ENCODE data around the gene GPN2. TPM values are rescaled to one million over a fixed set of nuclear protein-coding genes. Genes with fewer than 3 reads are reported as not detected.
A peak's percentile ranks its signal among the peaks of the same experiment; 100 is the strongest.
"Not testable (repeated sequence)": the region's sequence is repeated elsewhere in the genome, so short reads cannot be mapped to it uniquely, and the experiment has no call there.

Gene GPN2
- polyA plus RNA-seq, 3 donors: 26.4 to 27.4 (median 27.0) TPM

DNA sequence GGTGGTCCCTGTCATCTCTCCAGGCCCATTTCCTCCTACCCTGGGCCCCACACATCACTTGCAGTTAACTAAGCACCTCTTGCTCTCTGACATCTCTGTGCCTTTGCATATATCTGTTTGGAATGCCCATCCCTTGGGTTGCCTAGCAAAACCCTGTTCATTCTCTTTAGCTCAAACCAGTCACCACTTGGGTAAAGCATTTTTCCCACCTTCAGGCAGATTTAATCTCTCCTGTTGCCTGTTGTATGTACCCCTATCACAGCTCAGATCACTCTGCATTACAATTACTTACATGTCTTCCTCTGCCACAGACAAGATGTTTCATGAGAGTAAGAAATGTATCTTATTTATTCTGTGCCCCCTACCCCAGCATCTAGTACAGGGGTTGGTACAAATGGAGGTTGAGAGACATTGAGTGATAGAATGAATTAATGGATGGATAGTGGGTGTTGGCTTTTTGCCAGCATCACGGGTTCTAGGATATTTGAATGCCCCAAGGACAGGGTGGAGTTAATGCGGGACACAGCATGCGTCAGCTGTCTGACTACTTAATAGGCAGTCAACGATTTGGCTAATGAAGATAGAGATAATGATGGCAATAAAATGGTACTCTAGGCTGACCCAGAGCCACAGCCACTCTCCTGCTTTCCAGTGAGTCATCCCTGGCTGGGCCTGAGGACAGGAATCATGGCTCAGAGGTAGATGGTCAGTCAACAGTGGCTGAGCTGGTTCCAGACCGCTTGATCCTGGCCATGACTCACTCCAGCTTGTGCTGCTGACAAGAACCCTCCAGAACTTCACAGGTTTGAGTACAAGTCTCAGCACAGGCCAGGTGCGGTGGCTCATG lies 17.2 kb upstream of the GPN2 start:
- DNase-seq (ENCODE audit: low read depth in 3 of 3, low spot score in 2 of 3): no peak

DNA sequence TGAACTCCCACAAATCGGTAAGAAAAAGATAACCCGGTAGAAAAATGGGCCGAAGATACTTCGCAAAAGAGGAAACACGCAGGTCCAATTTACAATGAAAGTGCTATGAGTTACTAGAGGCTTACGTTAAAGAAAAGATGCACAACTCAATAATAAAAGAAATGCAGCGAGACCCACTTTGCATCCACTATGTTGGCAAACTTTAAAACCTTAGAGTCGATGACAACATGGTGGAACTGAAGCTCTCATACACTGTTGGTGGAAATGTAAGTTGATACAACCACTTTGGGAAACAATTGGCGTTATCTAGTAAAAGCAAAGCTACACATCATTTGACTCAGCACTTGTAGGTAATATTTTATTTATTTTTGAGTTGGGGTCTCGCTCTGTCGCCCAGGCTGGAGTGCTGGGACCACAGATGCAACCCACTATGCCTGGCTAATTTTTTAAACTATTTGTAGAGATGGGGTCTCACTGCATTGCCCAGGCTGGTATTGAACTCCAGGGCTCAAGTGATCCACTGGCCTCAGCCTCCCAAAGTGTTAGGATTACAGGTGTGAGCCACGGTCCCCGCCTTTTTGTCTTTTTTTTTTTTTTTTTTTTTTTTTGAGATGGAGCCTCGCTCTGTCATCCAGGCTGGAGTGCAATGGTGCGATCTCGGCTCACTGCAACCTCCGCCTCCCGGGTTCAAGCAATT lies 10.9 kb upstream of the GPN2 start:
- no peak for DNase-seq (ENCODE audit: low read depth in 3 of 3, low spot score in 2 of 3)

DNA sequence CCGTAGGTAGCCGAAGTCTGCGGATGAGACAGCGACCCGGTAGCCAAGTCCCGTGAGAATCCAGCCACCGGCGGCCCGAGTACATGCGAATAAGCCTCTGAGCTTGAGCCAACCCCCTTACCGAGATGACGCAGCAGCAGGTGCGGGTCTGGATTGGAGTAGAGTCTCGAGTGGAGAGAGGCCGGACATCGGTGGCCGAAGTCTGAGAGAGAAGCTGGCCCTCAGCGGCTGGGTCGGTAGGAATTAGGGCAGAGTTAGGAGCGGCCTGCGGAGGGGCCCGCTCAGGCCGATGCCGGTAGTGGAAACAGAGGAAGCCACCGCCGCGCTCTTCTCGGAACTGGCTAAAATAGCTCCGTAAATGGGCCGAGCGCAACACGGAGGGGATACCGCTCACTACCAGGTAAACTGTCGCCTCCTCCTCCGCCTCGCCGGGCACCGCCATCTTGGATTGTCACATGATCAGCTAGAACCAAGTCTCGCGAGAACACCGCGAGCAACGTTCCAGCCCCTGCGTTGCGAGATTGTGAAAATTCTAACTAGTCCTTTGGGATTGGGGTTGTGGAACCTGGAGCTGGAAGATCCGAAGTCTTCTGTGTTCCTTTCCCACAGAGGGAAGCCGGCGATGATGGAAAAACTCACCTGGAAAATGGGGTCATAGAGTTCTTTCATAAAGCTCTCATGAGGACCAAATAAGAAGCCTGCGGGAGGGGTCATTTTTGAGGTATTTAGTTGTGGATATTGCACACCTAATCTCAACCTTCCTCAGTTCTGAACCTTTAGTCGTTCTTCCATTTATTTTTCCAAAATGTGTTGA lies 10.1 kb upstream of the GPN2 start, which contains the start of gene GPATCH3:
Gene GPATCH3, minus strand, starts transcription at position 467 of the 814 bp plus-strand sequence. Its CDS starts 25 bp downstream, at position 442.
- DNase-seq (ENCODE audit: low read depth in 3 of 3, low spot score in 2 of 3): peak; percentile 84 to 92 (median 89)

DNA sequence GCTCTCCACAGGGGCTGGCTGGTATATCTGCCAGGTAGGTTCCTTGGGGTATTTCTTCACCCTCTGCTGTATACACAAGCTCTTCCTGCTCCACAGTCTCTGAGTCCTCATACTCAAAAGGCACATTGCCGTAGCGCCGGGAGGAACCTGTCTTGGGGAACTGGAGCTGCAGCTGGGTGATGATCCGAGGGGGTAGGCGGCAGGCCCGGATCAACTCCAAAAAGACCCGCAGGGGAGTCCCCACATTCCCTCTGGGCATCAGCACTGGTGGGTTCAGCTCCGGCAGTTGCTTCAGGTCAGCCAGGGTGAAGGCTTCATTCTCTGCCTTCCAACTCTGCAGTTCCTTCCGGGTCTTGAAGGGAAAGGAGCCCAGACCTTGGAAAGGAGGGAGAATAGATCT lies 7.3 kb upstream of the GPN2 start:
- DNase-seq (ENCODE audit: low read depth in 3 of 3, low spot score in 2 of 3): no peak

DNA sequence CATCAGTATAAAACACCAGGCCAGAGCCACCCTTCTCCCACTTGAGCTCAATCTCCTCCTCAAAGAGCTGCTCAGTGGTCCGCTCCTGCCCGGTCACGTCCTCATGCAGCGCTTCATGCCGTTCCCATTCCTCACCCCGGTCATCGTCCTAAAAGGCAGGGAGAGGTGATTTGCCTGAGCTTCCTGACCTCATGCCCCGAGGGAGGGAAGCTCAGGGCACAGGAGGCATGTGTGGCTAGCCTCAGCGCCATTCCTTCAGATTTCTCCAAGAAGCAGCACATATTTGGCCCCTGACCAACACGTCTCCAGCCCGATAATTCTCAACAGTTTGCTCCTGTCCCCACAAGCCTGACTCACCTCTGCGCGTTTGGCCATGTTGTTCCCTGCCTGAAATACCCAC lies 4.2 kb upstream of the GPN2 start:
- no peak for DNase-seq (ENCODE audit: low read depth in 3 of 3, low spot score in 2 of 3)

DNA sequence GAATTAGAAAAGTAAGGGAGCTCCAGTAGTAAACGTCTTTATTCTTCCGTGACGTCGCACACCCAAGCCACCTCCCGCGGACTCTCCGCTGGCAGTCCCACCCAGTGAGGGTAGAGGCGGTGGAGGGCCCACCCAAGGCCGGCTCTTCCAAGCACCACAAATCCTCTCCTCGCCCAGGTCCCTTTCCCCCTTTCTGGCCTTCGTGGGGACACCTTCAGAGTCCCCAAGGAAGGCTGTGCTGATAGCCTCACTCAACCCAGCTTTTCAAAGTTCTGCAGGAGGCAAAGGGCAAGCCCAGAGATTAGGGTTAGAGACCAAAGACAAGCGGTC lies 349 bp upstream of the GPN2 start:
- no peak for DNase-seq (ENCODE audit: low read depth in 3 of 3, low spot score in 2 of 3)

DNA sequence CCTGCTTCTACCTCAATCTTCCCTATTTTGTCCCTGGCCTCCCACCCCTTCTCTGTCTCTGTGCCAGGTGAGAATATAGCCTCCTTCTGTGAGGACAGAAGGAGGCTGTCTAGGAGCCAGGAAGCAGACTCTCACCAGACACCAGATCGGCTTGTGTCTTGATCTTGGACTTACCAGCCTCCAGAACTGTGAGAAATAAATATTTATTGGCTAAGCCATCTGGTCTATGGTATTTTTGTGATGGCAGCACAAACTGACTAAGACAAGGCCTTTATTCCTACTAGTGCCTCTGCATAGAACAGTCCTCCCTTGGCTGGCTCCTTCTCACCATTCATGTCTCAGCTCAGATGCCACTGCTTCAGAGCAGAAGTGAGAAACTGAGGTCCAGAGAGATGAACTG lies 1.9 kb downstream of the GPN2 start:
- DNase-seq (ENCODE audit: low read depth in 3 of 3, low spot score in 2 of 3): no peak

DNA sequence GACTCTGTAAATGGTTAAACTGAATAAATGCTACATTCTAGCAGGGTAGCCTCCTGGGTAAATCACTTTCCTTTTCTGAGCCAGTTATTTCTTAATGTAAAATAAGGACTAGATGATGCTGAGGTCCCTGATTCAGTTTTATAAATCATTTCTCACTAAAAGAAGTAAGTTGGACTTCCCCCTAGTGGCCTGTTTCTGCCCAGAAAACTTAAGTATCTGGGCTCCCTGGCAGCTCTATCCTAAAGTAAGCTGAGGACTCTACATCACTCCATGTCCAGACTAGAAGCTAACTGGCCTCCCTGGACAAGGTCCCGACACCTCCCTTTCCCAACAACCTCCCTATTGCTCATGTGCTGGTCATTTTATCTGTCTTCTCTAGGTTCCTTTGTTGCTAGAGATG lies 3.0 kb downstream of the GPN2 start:
- no peak for DNase-seq (ENCODE audit: low read depth in 3 of 3, low spot score in 2 of 3)

DNA sequence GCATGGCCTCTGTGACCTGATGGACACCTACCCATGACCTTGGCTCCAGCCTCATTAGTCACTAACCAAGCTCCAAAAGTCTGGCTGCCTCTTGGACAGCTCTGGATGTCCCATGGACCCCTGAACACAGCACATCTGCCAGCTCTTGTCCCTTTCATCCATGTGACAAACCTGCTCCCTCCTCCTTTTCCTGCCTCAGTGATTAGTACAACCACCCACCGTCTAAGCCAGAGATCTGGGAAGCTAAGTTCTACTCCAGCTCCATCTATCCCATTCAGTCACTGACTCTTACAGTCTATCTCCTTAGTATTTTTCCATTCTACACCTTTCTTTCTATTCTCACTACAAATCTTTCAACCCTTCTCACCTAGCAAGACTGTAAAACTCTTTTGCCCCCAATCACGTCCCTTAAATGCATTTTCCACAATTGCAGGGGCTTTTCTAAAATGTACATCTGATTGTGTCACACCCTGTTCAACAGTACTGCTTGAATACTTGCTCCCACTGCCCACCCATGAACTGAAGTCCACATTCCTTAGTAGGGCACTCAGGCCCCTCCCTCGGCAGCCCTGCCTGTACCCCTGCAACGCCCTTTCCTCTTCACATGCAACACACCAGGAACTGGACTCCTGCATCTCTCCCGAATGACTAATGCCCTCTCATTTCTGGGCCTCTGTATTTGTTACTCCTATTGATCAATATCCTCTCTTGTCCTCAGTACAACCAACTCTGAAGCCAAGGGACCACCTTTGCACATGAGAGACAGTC lies 7.2 kb downstream of the GPN2 start:
- no peak for DNase-seq (ENCODE audit: low read depth in 3 of 3, low spot score in 2 of 3)

DNA sequence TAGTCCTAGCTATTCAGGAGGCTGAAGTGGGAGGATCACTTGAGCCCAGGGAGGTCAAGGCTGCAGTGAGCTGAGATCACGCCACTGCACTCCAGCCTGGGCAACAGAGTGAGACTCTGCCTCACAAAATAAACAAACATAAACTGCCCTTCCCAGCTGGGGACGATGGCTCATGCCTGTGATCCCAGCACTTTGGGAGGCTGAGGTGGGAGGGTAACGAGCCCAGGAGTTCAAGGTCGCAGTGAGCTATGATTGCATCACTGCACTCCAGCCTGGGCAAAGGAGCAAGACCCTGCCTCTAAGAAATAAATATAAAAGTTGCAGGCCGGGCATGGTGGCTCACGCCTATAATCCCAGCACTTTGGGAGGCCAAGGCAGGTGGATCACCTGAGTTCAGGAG lies 8.5 kb downstream of the GPN2 start:
- DNase-seq (ENCODE audit: low read depth in 3 of 3, low spot score in 2 of 3): not testable (repeated sequence)

DNA sequence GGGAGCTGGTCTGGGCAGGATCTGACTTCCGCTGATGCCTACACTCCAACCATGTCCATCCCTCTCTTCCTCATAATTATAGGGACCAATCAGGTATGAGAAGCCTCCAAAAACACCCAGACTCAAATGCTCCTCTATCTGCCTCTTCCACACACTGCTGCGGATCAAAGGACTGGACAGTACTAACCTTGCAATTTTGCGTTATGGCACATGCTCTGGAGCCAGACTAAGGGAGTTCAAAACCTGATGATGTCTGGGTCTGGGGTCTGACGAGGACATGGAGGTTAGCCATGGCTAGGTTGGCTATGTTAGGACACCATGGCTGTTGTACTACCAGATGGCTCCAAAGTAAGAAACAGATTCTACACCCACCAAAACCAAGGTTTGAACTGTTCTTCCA lies 10.3 kb downstream of the GPN2 start:
- DNase-seq (ENCODE audit: low read depth in 3 of 3, low spot score in 2 of 3): no peak

DNA sequence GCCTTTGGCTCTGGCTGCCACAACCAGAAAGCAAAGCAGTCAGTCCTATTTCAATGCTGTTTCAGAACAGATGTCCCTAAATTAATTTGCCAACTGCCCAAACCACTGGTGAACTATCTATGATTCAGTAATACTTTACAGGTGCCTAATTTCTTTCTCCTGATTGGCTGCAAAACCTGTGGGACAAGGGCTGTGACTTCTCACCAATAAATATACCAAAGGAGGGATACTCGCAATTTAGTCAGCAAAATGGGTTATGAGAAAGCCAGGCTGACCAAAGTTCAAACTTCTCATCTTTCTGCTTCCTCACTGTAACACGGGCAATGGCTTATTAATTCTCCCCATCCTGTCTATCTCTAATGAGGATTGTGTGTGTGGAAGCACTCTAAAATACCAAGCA lies 12.8 kb downstream of the GPN2 start:
- DNase-seq (ENCODE audit: low read depth in 3 of 3, low spot score in 2 of 3): no peak

DNA sequence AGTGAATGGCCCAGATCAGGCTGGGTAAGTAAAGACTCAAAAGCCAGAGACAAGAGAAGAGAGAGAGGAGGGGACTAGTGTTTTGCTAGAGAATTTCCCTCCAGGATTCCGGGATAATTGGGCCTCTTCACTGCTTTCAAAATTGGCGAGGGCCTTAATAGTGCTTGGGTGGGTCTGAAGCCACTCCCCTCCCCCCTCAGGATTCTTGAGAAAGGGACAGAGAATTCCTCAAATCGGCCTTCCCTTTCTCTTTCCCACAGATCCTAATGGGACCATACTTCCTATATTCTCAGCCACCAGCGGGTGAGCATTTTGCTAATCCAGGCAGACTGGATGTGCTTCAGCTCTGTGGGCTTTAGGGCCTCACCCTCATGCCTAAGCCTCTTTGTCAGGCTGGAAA lies 15.2 kb downstream of the GPN2 start:
- DNase-seq (ENCODE audit: low read depth in 3 of 3, low spot score in 2 of 3): no peak

DNA sequence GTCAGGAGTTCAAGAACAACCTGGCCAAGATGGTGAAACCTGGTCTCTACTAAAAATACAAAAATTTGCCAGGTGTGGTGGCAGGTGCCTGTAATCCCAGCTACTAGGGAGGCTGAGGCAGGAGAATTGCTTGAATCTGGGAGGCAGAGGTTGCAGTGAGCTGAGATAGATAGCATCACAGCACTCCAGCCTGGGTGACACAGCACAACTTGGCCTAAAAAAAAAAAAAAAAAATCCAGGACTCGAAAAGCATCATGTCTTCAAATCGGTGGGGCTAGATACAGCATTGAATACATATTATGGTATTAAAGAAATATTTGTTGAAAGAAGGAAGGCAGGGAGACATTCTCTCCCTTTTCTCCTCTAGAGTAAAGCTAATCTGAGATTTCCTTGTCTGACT lies 17.0 kb downstream of the GPN2 start:
- DNase-seq (ENCODE audit: low read depth in 3 of 3, low spot score in 2 of 3): not testable (repeated sequence)

DNA sequence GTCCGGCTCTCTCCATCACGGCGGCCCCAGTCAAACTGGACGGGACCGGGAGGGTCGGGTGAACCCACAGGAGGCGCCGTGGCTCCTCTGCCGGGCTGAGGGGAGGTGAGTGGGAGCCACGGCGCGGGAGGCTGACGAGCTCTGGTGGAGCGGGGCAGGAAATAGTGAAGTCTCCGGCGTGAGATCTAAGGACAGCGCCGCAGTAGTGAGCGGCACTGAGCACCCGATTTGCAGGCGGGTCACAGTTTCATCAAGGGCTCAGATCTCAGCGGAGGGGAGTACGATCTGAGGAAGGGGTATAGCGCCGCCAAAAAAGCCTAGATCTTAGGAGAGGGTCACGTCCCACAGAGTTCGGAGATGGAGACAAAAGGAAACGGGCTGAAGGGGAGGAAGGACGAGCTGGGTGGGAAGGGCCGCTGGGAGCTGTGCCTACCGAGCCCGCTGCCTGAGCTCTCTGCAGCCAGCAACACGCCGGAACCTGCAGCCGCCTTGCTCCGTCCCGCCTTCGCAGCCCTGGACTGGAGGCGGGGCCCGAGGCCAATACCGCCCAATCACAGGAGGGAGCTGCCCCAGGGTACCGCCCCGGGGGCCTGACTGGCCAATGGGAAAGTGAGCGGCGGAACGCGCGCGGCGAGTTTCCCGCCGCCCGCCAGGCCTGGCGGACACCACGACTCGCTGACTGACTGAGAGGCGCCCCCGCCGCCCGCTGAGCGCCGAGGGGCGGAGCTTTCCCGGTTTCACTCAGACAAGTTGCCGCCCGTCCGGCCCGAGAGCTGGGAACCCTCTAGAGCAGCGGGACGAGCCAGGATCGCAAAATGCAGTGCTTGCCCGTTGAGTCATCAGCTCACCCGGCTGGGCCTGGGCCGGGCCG lies 25.2 kb downstream of the GPN2 start:
- DNase-seq (ENCODE audit: low read depth in 3 of 3, low spot score in 2 of 3): peak; percentile 85 to 94 (median 88)

DNA sequence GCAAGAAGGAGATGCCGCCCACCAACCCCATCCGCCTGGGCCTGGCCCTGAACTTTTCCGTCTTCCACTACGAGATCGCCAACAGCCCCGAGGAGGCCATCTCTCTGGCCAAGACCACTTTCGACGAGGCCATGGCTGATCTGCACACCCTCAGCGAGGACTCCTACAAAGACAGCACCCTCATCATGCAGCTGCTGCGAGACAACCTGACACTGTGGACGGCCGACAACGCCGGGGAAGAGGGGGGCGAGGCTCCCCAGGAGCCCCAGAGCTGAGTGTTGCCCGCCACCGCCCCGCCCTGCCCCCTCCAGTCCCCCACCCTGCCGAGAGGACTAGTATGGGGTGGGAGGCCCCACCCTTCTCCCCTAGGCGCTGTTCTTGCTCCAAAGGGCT lies 26.4 kb downstream of the GPN2 start:
- DNase-seq (ENCODE audit: low read depth in 3 of 3, low spot score in 2 of 3): no peak

DNA sequence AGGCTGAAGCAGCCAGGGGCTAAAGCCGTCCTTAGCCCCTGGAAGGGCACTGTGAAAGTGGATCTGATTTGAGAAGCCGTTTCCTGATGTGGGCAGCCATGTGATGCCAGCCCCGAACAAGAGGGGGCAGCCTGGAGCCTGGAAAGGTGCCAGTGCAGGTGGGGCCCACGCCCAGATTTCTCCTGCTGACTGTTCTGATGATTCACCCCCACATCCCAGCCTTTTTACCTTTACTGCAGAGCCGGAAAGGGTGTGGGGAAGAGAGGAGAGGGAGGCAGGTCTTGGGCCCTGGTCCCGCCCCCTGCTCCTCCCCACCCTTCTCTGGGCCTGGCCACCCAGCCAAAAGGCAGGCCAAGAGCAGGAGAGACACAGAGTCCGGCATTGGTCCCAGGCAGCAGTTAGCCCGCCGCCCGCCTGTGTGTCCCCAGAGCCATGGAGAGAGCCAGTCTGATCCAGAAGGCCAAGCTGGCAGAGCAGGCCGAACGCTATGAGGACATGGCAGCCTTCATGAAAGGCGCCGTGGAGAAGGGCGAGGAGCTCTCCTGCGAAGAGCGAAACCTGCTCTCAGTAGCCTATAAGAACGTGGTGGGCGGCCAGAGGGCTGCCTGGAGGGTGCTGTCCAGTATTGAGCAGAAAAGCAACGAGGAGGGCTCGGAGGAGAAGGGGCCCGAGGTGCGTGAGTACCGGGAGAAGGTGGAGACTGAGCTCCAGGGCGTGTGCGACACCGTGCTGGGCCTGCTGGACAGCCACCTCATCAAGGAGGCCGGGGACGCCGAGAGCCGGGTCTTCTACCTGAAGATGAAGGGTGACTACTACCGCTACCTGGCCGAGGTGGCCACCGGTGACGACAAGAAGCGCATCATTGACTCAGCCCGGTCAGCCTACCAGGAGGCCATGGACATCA lies 27.1 kb downstream of the GPN2 start, which contains the start of gene SFN:
Gene SFN, plus strand, starts transcription at position 369 of the 904 bp plus-strand sequence. Its CDS starts 64 bp downstream, at position 433.
- no peak for DNase-seq (ENCODE audit: low read depth in 3 of 3, low spot score in 2 of 3)

DNA sequence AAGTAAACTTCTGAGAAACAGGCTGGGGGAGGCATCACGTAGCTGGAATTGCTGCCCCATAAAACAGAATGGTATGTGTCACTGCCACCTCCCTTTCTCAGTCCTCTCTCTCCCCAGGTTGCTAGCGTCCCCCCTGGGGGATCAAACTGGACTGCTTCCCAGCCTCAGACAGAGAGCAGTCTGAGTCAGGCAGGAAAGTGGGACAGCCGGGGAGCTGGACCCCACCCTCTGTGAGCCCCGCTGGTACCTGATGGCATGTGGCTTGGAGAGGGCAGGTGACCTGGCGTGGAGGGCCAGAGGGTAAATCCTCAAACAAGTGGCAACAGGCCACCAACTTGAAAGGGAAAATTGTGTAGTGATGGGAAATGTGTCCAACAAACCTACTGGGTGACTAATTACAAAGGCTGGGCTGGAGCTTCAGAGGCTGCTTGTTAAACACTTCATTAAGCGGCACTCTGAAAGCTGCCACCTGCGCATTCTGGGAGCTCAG lies 28.1 kb downstream of the GPN2 start:
- no peak for DNase-seq (ENCODE audit: low read depth in 3 of 3, low spot score in 2 of 3)
